Measurements from ENCODE around the gene CDH18.

DNA sequence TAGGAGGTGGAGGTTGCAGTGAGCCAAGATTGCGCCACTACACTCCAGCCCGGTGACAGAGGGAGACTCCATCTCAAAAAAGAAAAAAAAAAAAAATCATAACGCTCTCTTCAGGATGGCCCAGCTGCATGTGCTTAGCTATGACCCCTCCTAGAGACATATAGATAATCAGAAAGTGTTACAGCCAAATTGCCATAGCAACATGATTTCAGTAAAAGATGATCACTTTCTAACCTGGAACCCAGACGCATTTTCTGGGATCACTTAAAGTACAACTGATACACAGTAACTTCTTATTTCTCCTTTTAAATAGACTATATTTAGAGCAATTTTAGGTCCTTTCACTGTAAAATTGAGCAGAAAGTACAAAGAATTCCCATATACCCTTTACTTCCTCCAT lies 372.9 kb downstream of the CDH18 start:
- no peak for TF ChIP-seq EZH2 (IDR thresholded peaks at IDR 0.05; ENCODE audit: low read length, missing control alignments)
- TF ChIP-seq, protein P1, sequence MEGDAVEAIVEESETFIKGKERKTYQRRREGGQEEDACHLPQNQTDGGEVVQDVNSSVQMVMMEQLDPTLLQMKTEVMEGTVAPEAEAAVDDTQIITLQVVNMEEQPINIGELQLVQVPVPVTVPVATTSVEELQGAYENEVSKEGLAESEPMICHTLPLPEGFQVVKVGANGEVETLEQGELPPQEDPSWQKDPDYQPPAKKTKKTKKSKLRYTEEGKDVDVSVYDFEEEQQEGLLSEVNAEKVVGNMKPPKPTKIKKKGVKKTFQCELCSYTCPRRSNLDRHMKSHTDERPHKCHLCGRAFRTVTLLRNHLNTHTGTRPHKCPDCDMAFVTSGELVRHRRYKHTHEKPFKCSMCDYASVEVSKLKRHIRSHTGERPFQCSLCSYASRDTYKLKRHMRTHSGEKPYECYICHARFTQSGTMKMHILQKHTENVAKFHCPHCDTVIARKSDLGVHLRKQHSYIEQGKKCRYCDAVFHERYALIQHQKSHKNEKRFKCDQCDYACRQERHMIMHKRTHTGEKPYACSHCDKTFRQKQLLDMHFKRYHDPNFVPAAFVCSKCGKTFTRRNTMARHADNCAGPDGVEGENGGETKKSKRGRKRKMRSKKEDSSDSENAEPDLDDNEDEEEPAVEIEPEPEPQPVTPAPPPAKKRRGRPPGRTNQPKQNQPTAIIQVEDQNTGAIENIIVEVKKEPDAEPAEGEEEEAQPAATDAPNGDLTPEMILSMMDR (conservative IDR thresholded peaks at IDR 0.05 in 1 of 2, IDR thresholded peaks at IDR 0.05 in 1 of 2; ENCODE audit: low read depth in 1 of 2, low read length in 2 of 2) = no peak

Data from fibroblast of lung (primary cell).